ENCODE results near the gene TCF7L2.
A peak's percentile ranks its signal among the peaks of the same experiment; 100 is the strongest.

Gene TCF7L2

DNA sequence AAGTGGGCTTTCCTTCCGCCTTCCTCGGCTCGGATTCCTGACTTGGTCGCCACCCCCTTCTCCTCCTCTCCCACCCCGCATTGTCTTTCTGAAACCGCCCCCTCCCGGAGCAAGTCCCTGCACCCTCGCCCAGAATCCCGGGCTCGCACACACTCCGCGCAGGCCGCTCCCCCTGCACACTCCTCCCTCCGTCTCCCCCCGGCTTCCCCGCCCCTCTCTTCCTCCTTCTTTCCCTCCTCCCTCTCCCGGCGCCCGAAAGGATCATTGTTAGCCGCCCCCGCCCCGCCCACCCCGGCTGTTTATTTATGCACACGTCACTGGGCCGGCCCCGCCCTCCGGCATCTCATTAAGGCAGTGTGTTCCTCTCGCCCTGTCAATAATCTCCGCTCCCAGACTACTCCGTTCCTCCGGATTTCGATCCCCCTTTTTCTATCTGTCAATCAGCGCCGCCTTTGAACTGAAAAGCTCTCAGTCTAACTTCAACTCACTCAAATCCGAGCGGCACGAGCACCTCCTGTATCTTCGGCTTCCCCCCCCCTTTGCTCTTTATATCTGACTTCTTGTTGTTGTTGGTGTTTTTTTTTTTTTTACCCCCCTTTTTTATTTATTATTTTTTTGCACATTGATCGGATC is at the start of gene TCF7L2:
TCF7L2 (plus strand) TSS at position 373 of the 633 bp plus-strand sequence. CDS start 510 bp downstream, outside the sequence.
- DNase-seq (ENCODE audit: low read depth in 2 of 2), result peak in 1 of 2 donors; percentile 26

DNA sequence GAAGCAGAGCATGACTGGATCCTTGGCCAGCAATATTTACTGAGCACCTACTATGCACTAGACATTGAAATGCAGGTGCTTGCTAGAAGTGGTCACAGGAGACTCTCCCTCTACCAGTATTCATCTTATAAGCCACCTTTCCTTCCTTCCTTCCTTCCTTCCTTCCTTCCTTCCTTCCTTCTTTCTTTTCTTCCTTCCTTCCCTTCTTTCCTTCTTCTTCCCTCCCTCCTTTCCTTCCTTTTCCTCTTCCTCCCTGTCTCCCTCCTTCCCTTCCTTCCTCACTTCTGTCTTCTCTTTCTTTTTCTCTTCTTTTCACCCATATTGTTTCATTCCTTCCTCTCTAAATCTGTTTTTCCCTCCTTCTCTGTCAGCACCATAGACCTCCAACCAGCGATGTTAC is 47.3 kb upstream of the TCF7L2 start:
- no peak for DNase-seq (ENCODE audit: low read depth in 2 of 2)

GRCh38 chr10:112904000-112904399 is 46.0 kb upstream of the TCF7L2 start:
- no peak for DNase-seq (ENCODE audit: low read depth in 2 of 2)

DNA sequence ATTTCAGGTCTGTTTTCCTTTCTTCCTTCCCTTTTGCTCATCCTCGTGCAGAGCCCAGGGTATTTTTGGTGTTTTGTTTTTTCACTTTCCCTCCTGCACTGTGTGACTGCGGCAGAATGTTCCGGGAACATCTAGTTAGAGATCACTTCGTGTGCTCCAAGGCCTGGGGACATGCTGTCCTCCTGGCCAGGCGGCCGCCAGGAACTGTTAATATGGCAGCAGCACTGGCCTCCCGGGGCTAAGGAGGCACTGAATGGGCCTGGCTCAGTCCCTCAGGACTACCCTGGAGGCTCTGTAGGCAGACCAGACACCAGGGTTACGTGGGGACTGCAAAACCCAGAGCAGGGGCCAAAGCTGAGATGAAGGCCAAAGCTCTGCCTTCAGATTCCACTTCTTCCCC is 43.1 kb upstream of the TCF7L2 start:
- no peak for DNase-seq (ENCODE audit: low read depth in 2 of 2)

GRCh38 chr10:112907893-112908292 is 42.2 kb upstream of the TCF7L2 start:
- no peak for DNase-seq (ENCODE audit: low read depth in 2 of 2)

DNA sequence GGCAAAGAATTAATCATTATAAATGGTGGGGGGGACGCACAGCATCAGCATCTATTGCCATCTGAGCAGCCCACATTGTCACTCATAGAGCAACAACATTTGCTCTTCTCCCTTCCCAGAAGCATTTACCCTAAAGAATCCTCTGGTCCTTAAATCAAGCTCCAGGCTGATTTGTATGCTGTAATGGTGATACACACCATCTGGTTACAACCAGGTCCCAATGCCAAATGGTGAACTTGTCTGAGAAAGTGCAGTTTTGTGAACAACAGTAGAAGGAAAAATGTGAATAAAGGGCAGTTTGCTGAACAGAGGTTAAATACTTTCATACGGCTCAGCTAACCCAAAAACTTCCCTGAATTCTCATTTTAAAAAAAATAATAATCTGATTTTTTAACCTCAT is 38.8 kb upstream of the TCF7L2 start:
- no peak for DNase-seq (ENCODE audit: low read depth in 2 of 2)

DNA sequence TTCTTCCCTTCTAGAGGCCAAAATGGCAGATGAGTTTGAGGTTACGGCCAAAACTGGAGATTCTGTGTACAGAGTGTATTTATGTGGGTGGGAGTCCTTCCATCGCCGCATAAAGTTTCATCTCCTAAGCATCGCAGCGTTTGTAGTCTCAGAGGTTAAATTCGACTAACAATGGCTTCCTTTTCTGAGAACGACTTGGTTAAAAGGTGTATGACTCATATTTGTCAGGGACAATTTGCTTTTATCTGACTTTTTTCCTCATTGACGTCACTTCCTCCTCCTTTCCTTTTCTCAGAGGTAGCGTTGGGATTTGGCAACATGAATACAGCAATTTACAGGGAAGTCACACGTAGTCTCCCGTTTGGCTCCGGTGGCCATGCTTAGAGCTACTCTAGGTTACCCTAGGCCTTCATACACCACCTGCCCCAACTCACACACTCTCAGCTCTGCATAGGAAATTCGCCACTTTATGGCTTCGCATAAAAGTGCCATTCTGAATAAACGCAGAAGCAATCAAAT is 37.6 kb upstream of the TCF7L2 start:
- DNase-seq (ENCODE audit: low read depth in 2 of 2), result no peak

- no peak for DNase-seq (ENCODE audit: low read depth in 2 of 2)
These were observed 36.8 kb upstream of the TCF7L2 start for GRCh38 chr10:112913255-112913654.

- no peak for DNase-seq (ENCODE audit: low read depth in 2 of 2)
These were observed 36.3 kb upstream of the TCF7L2 start for GRCh38 chr10:112913661-112914287.

DNA sequence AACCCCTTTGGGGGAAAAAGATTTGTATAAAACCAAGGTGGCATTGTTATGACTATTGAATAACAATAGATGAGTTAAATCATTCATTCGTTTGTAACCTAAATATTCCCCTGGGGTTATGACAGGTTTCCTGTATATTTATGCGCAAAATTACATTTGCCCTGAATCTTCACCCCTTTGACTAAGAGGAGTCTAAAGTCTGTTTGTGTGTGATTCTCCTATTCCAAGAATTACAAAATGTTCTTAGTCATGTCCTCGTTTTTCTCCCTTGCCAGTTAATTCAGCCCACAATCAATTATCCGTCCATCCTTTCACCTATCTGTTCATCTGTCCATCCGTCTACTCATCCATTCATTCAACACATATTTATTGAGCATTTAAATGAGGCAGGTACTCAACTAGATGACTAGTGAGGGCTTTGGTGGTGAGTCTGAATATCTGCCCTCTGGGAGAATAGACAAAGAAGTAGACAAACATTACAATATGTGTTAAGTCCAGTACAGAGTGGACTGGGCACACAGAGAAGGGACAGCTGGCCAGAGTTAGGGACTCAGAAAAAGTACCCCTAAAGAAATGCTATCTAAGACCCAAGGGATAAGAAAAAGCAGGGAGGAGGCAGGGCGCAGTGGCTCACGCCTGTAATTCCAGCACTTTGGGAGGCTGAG is 35.6 kb upstream of the TCF7L2 start:
- DNase-seq (ENCODE audit: low read depth in 2 of 2), result no peak

GRCh38 chr10:112915590-112916572 is 34.2 kb upstream of the TCF7L2 start:
- no peak for DNase-seq (ENCODE audit: low read depth in 2 of 2)

DNA sequence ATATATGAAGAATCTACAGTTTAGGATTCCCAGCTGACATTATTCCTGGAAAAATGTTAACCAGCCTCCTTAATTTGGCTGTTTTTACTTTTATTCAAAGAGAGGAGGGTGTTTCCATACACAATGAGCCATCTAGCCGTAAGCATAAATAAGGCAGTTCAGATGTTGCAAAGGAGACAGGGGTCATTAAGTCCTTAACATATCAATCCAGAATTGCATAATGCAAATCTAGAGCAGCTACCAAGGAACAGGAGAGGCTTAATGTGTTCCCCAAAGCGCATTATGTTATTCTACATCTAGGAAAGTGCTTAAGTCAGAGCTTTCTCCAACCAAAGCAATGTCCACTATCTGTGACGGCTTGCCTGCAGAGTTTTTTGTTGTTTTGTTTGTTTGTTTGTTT is 32.4 kb upstream of the TCF7L2 start:
- DNase-seq (ENCODE audit: low read depth in 2 of 2), result no peak

- no peak for DNase-seq (ENCODE audit: low read depth in 2 of 2)
These were observed 31.3 kb upstream of the TCF7L2 start for GRCh38 chr10:112918771-112919170.

GRCh38 chr10:112919721-112920120 is 30.3 kb upstream of the TCF7L2 start:
- DNase-seq (ENCODE audit: low read depth in 2 of 2), result no peak

DNA sequence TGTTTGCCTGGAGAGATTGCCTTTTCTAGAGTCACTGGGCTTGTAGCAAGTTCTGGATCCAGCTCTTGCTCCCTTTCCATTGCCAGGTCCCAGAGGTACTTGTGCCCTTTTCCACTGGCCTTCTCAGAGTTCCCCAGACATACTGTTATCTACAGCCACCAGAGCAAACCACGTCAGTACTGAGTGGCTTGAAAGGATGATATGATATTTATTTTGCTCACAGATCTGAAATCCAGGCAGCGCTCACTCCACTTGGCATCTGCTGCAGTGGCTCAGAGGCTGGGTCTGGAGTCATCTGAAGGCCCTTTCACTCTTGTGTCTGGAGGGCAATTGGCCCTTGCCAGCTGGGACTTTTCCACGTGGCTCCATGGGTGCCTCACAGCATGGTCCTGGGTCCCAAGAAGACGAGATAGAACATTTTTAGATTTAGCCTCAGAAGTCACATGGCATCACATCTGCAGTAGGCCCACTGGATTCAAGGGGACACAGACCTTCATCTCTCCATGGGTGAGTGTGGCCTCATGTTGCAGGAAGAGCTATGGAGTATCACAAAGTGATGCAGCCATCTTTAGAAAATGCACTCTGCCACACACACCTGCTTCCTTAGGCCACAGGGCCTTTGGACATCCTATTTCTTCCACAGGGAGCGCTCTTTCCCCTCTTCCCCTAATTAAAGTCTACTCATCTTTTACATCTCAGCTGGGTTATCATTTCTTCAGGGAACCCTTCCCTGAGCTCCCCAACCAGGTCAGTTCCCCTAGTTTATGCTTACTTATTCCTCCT is 22.9 kb upstream of the TCF7L2 start:
- DNase-seq (ENCODE audit: low read depth in 2 of 2), result no peak

GRCh38 chr10:112927980-112928379 is 22.1 kb upstream of the TCF7L2 start:
- no peak for DNase-seq (ENCODE audit: low read depth in 2 of 2)

- DNase-seq (ENCODE audit: low read depth in 2 of 2), result no peak
These were observed 17.4 kb upstream of the TCF7L2 start for GRCh38 chr10:112932658-112933057.

DNA sequence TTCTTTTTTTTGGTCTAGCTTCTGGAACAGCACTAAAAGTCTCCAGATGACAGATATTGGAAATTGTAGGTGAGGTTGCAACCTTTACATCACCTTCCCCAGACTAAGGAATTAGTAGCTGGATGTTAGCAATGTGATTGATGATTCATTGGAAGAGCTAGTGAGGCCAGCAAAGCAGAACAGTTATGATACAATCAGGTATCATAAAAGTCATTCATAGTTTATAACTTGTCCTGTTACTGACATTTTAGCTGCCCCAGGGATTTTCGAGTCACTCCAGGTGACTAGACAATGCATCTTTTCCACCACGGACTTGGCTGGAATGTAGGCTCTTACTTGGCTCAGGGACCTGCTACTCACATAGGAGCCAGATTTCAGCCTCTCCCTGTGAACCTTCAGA is 15.9 kb upstream of the TCF7L2 start:
- no peak for DNase-seq (ENCODE audit: low read depth in 2 of 2)

GRCh38 chr10:112938808-112939482 is 11.1 kb upstream of the TCF7L2 start:
- DNase-seq (ENCODE audit: low read depth in 2 of 2), result no peak

DNA sequence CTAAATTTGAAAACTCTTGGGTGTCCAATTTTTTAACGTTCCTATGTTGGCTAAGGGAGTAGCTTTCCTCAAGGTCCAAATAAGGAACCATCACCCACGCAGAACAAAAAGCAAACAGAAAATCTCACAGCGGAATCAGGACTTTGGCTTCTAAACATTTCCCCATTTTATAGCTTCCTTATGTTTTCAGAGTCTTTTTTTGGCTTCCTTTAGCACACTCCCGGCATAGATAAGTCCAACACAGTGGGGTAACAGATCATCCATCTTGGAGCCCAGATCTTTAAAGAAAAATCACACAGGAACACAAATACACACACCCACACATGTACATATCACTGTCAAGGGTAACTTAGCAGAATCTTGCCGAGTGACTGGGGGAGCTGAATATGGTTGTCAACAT is 4.2 kb upstream of the TCF7L2 start:
- DNase-seq (ENCODE audit: low read depth in 2 of 2), result no peak

Measured in stimulated activated CD4-positive, alpha-beta T cell treated with anti-CD3 and anti-CD28 coated beads, Interleukin-4, amount 100 ng/mL, for 48 hours (primary cell).